DND-41 (cell line): ENCODE data around the gene ANK3.
"Not testable (repeated sequence)": the region's sequence is repeated elsewhere in the genome, so short reads cannot be mapped to it uniquely, and the experiment has no call there.

Experiments
- ATAC-seq: fragments of 200-7000 bp; cut with Tn5 transposase; 3 replicates; pipeline ENCODE4 v1.9.1; 2021; ENCODE audit warnings: low read depth; ENCODE audit not compliant: insufficient read depth
- DNase-seq: peaks from one replicate; pipeline ENCODE4 v3.0.0-alpha.2; 2020
- H2AFZ ChIP-seq: 2 replicates; pipeline ENCODE4 v1.6.0; 2012; ENCODE audit warnings: low read depth, low read length
- H3K27ac ChIP-seq: 2 replicates; pipeline ENCODE4 v1.5.1; 2012; ENCODE audit warnings: low read length, inconsistent platforms
- H3K27me3 ChIP-seq: fragments of 200-600 bp; sonication (generic); 2 replicates; pipeline ENCODE4 v1.6.0; 2012; ENCODE audit warnings: low read length, mild to moderate bottlenecking, inconsistent platforms; ENCODE audit not compliant: insufficient read depth, poor library complexity
- H3K36me3 ChIP-seq: 2 replicates; pipeline ENCODE4 v1.5.1; 2012; ENCODE audit warnings: low read length, inconsistent platforms; ENCODE audit not compliant: insufficient read depth
- H3K4me1 ChIP-seq: 2 replicates; pipeline ENCODE4 v1.5.1; 2012; ENCODE audit warnings: mild to moderate bottlenecking, low read length; ENCODE audit not compliant: insufficient read depth
- H3K4me2 ChIP-seq: 2 replicates; pipeline ENCODE4 v1.6.0; 2012; ENCODE audit warnings: mild to moderate bottlenecking, moderate library complexity, low read length, inconsistent platforms; ENCODE audit not compliant: insufficient read depth
- H3K4me3 ChIP-seq, 2 experiments: fragments of 200-600 bp in 1 of 2; shearing (Covaris generic) in 1 of 2; 2 replicates each; pipeline ENCODE4 v1.5.1; 2012 to 2016; ENCODE audit warnings: inconsistent platforms in 2 of 2, low read length in 2 of 2, mild to moderate bottlenecking in 2 of 2, low read depth in 1 of 2, moderate library complexity in 1 of 2
- H3K79me2 ChIP-seq: 2 replicates; pipeline ENCODE4 v1.6.0; 2012; ENCODE audit warnings: low read length, inconsistent platforms; ENCODE audit not compliant: insufficient read depth
- H3K9ac ChIP-seq: 2 replicates; pipeline ENCODE4 v1.6.0; 2012; ENCODE audit warnings: low read depth, mild to moderate bottlenecking, inconsistent platforms, low read length, moderate library complexity
- H3K9me3 ChIP-seq: 2 replicates; pipeline ENCODE4 v1.5.1; 2012; ENCODE audit warnings: low read length, moderate library complexity, mild to moderate bottlenecking, inconsistent platforms; ENCODE audit not compliant: insufficient read depth, severe bottlenecking
- H4K20me1 ChIP-seq: 2 replicates; pipeline ENCODE4 v1.6.0; 2012; ENCODE audit warnings: low read length; ENCODE audit not compliant: insufficient read depth
- EZH2 ChIP-seq: IDR thresholded peaks from 3 replicates; pipeline ENCODE4 v1.6.1; 2012; ENCODE audit warnings: borderline replicate concordance, low read depth, mild to moderate bottlenecking, moderate library complexity, low read length, inconsistent platforms; ENCODE audit not compliant: severe bottlenecking
- TF ChIP-seq, protein P1 (sequence below): IDR thresholded peaks from 2 replicates; pipeline ENCODE4 v1.5.1; 2012; ENCODE audit warnings: borderline replicate concordance, low read length, moderate library complexity, mild to moderate bottlenecking; ENCODE audit not compliant: poor library complexity, severe bottlenecking; ENCODE audit errors: extremely low read depth

ANK3 gene

GRCh38 chr10:60042262-60042661 is 347.4 kb downstream of the ANK3 start:
- Histone ChIP-seq H3K4me1 (no peaks in the 10 kb centered on the region), H3K9ac (no peak overlapping the region), H3K27me3 (peaks cover 4% of the 10 kb centered on the region), H4K20me1 (no peaks in the 10 kb centered on the region), H3K36me3 (no peaks in the 10 kb centered on the region), H3K4me2 (no peak overlapping the region), H3K9me3 (no peaks in the 10 kb centered on the region), H2AFZ (no peak overlapping the region), H3K4me3 (no peak overlapping the region), H3K27ac (no peak overlapping the region), H3K79me2 (no peaks in the 10 kb centered on the region)
- no peak for ATAC-seq
- DNase-seq: no peak
- TF ChIP-seq EZH2: no peak
- TF ChIP-seq, protein P1, sequence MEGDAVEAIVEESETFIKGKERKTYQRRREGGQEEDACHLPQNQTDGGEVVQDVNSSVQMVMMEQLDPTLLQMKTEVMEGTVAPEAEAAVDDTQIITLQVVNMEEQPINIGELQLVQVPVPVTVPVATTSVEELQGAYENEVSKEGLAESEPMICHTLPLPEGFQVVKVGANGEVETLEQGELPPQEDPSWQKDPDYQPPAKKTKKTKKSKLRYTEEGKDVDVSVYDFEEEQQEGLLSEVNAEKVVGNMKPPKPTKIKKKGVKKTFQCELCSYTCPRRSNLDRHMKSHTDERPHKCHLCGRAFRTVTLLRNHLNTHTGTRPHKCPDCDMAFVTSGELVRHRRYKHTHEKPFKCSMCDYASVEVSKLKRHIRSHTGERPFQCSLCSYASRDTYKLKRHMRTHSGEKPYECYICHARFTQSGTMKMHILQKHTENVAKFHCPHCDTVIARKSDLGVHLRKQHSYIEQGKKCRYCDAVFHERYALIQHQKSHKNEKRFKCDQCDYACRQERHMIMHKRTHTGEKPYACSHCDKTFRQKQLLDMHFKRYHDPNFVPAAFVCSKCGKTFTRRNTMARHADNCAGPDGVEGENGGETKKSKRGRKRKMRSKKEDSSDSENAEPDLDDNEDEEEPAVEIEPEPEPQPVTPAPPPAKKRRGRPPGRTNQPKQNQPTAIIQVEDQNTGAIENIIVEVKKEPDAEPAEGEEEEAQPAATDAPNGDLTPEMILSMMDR: no peak

GRCh38 chr10:60041489-60042133 is 348.1 kb downstream of the ANK3 start:
- ATAC-seq (no peak), DNase-seq (no peak)
- Histone ChIP-seq H3K9ac (no peak overlapping the region), H4K20me1 (no peaks in the 10 kb centered on the region), H3K27me3 (peaks cover 4% of the 10 kb centered on the region), H2AFZ (no peak overlapping the region), H3K4me2 (no peak overlapping the region), H3K27ac (no peak overlapping the region), H3K4me3 (no peak overlapping the region), H3K36me3 (no peaks in the 10 kb centered on the region), H3K9me3 (no peaks in the 10 kb centered on the region), H3K79me2 (no peaks in the 10 kb centered on the region), H3K4me1 (no peaks in the 10 kb centered on the region)
- TF ChIP-seq, protein P1: no peak
- TF ChIP-seq EZH2: no peak

DNA sequence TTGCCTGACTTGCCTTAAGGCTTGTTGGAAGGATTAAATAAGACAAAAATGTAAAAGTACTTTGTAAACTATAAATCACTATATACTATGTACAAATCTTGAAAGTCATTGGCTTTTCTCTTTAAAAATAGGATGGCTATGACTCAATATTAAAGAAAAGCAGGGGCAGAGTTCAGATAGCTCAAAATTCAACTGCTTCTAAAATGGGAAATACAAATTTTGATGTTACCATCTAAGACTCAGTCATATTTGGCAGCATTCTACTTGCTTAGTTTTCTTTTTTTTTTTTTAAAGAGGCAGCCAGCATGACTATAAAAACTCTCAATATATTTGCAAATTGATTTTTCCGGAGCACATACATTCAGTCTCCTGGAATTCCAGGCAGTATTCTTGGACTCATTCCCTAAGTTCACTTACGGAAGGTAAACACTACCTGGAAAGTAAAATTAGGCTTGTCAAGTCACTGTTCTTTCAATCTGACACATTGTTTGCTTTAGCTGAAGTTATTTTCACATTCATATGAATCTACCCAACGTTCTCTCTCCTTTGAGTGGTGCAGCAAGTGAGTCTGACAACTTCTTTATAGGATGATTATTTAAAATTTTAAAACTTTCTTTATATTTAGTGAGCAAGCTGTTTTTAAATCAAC is 349.5 kb downstream of the ANK3 start:
- H4K20me1 ChIP-seq: no peaks in the 10 kb centered on the region
- H3K4me2 ChIP-seq: no peak overlapping the region
- no peaks in the 10 kb centered on the region for H3K79me2 ChIP-seq
- no peak overlapping the region for H3K9ac ChIP-seq
- DNase-seq (no peak), ATAC-seq (no peak)
- H3K27ac ChIP-seq: no peak overlapping the region
- H3K9me3 ChIP-seq: no peaks in the 10 kb centered on the region
- no peak overlapping the region for H2AFZ ChIP-seq
- H3K4me3 ChIP-seq: no peak overlapping the region
- no peaks in the 10 kb centered on the region for H3K4me1 ChIP-seq
- TF ChIP-seq, protein P1: no peak
- no peak for TF ChIP-seq EZH2
- H3K36me3 ChIP-seq: no peaks in the 10 kb centered on the region
- no peaks in the 10 kb centered on the region for H3K27me3 ChIP-seq

GRCh38 chr10:60035984-60036383 is 353.7 kb downstream of the ANK3 start:
- Histone ChIP-seq H3K9ac (no peak overlapping the region), H3K79me2 (no peaks in the 10 kb centered on the region), H3K9me3 (no peaks in the 10 kb centered on the region), H3K4me2 (no peak overlapping the region), H3K4me3 (no peak overlapping the region), H3K4me1 (no peaks in the 10 kb centered on the region), H4K20me1 (no peaks in the 10 kb centered on the region), H3K36me3 (no peaks in the 10 kb centered on the region), H3K27me3 (no peaks in the 10 kb centered on the region), H3K27ac (no peak overlapping the region), H2AFZ (no peak overlapping the region)
- DNase-seq: no peak
- ATAC-seq: no peak
- TF ChIP-seq, protein P1: no peak
- no peak for TF ChIP-seq EZH2

DNA sequence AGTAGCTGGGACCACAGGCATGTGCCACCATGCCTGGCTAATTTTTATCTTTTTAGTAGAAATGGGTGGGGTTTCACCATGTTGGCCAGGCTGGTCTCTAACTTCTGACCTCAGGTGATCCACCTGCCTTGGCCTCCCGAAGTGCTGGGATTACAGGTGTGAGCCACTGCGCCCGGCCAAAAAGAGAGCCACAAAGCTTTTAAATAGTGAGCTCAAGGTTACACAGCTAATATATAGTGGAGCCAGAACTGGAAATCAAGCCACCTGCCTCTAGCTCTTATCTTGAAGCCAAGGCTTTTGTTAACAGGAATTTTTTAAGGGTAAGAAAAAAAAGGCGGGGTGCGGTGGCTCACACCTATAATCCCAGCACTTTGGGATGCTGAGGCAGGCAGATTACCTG is 354.3 kb downstream of the ANK3 start:
- not testable (repeated sequence) for H3K27me3 ChIP-seq, H3K9ac ChIP-seq, ATAC-seq, H3K4me2 ChIP-seq, H3K4me3 ChIP-seq, H3K36me3 ChIP-seq, H3K9me3 ChIP-seq, H4K20me1 ChIP-seq, H3K79me2 ChIP-seq, DNase-seq, H3K4me1 ChIP-seq, H3K27ac ChIP-seq, H2AFZ ChIP-seq
